ENCODE data around the gene TPK1. TPM values are rescaled to one million over a fixed set of nuclear protein-coding genes. Genes with fewer than 3 reads are reported as not detected.

The TPK1 gene
- total and polyA plus RNA-seq, 2 of the 13 experiments (the other 11 are each of a cell fraction or from before 2014, with no cell fraction given): 1.0 to 1.2 TPM

- TF ChIP-seq ZBTB33 (CRISPR knock-in tag; IDR thresholded peaks at IDR 0.05) (0 out of 2 replicates have a peak, but pooled peaks have one; percentile 31), BORCS8-MEF2B (CRISPR knock-in tag; IDR thresholded peaks at IDR 0.05) (no peak), MLLT10 (CRISPR knock-in tag; IDR thresholded peaks at IDR 0.05) (no peak), HES4 (CRISPR knock-in tag; IDR thresholded peaks at IDR 0.05; ENCODE audit: borderline replicate concordance) (no peak), ZNF501 (CRISPR knock-in tag; IDR thresholded peaks at IDR 0.05) (peak; percentile 11; the same call in 1 of the 2 replicates), ZNF280B (CRISPR knock-in tag; IDR thresholded peaks at IDR 0.05; ENCODE audit: borderline replicate concordance) (0 out of 2 replicates have a peak, but pooled peaks have one; percentile 10), LCORL (IDR thresholded peaks at IDR 0.05) (no peak), LCORL (CRISPR knock-in tag; IDR thresholded peaks at IDR 0.05) (no peak), TCF12 (IDR thresholded peaks at IDR 0.05) (no peak), TCF12 (CRISPR knock-in tag; IDR thresholded peaks at IDR 0.05) (no peak), REL (CRISPR knock-in tag; conservative IDR thresholded peaks at IDR 0.05) (no peak), ZNF850 (CRISPR knock-in tag; conservative IDR thresholded peaks at IDR 0.05) (no peak), ARID3A (IDR thresholded peaks at IDR 0.05; ENCODE audit: low read depth, low read length) (no peak), PREB (CRISPR knock-in tag; IDR thresholded peaks at IDR 0.05) (no peak)
These were observed 670 bp downstream of the TPK1 start (continued) for GRCh38 chr7:144835155-144835611.

Measured in HepG2 (cell line).